Astrocyte (in vitro differentiated cells and primary cell): ENCODE measurements around the gene HEATR9.

ENCODE experiments used
- CTCF ChIP-seq: IDR thresholded peaks from 2 replicates; pipeline ENCODE4 v1.5.1; 2011; ENCODE audit warnings: low read depth, mild to moderate bottlenecking, inconsistent platforms, low read length, moderate library complexity; ENCODE audit not compliant: insufficient read depth
- EZH2 ChIP-seq: IDR thresholded peaks from 2 replicates; pipeline ENCODE4 v1.6.1; 2012; ENCODE audit warnings: mild to moderate bottlenecking, low read length, inconsistent platforms; ENCODE audit not compliant: insufficient read depth

DNA sequence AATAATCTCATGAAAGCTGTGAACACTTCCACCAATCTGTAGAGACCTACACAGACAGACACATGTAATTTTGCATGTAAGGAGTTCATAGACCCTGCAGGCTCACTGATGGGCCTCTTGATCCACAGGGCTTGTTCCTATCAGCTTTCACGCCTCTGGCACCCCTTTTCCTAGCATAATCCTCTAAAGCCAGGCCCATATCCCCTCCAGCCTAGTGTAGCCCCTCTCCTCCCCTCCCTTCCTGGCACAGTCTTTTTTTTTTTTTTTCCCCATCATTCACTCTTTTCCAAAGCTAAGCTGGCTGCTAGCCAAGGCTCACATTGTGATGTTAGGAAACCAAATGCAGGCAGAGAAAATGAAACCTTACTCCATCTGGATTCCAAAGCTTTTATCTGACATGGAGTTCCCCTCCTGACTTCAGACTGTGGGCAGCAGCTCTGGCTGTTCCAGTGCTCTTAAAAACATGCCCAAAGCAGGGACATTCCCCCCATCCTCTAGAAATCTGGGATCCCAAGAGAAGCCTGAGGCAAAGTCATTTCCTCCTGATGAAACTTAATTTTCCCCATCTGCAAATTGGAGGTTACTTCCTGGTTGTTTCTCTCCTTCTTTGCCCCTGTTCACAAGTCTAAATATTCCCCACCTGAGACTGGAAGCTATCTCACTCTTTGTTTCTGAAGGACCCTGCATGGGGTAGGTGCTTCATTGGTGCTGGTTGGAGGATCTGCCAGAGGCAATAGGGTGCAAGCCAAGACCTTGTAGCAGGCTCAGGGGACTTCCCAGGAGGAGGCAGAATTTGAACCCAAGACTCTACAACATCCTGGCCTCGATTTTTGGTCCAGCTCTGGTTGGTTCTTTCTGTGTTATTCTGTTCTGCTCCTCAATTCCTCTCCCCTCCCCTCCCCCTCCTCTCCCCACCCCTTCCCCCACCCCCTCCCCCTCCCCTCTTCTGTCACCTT lies 21.4 kb upstream of the HEATR9 start:
- TF ChIP-seq CTCF (no peak), EZH2 (no peak)
